ENCODE measurements around the gene TBX4. TPM values are rescaled to one million over a fixed set of nuclear protein-coding genes. Genes with fewer than 3 reads are reported as not detected.

TBX4 gene
- total and polyA plus RNA-seq, 9 of the 15 experiments (the other 6 are each of a cell fraction or from before 2014, with no cell fraction given): not detected

DNA sequence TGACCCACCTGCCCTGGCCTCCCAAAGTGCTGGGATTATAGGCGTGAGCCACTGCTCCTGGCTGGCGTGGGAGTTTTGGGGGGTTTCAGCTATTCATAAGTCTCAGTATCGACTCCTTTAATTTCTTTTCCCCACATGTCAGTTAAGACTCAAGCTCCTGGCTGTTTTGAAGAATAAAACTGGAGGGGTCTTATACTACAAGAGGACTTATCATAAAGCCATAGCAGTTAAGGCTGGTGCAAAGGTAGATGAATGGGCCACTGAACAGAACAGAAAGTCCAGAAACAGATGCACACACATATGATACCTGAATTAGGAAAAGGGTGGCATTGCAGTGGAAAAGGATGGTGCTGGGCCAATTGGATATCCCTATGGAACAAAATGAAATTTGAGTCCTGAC lies 47.4 kb downstream of the TBX4 start:
- 2% methylated on average over 3 of the region's 3 CpGs for WGBS (ENCODE audit: insufficient coverage, low coverage, missing lambda C conversion rate)
- Histone ChIP-seq H3K4me2 (ENCODE audit: insufficient read depth, low read length) (no peak overlapping the region), H3K36me3 (ENCODE audit: control insufficient read depth, insufficient read depth, low read length) (no peaks in the 10 kb centered on the region), H3K4me1 (replicated peaks in 1 of 2; ENCODE audit: control insufficient read depth in 2 of 2, insufficient read depth in 2 of 2, low read length in 2 of 2) (no peaks in the 10 kb centered on the region; a peak in 1 of 5 replicates), H3K9me1 (ENCODE audit: control insufficient read depth, insufficient read depth, low read length) (no peaks in the 10 kb centered on the region), H3K9ac (ENCODE audit: insufficient read depth in 1 of 2, low read depth in 2 of 2, low read length in 2 of 2) (no peak overlapping the region), H4K20me1 (replicated peaks; ENCODE audit: control insufficient read depth, insufficient read depth, low read length) (no peaks in the 10 kb centered on the region), H3K79me2 (ENCODE audit: control insufficient read depth, insufficient read depth, low read length) (no peaks in the 10 kb centered on the region), H3K9me3 (replicated peaks; ENCODE audit: control insufficient read depth, insufficient read depth, low read depth, low read length) (no peaks in the 10 kb centered on the region), H3K27ac (ENCODE audit: extremely low read depth, low read depth, low read length) (no peak overlapping the region), H3K4me3 (no peak overlapping the region), H3K27me3 (ENCODE audit: control insufficient read depth in 2 of 2, insufficient read depth in 2 of 2, low read length in 2 of 2) (peaks cover 20 to 30% of the 10 kb centered on the region in 2 experiments; a peak in 4 of 5 replicates), H2AFZ (ENCODE audit: low read depth, low read length) (no peak overlapping the region)
- FAIRE-seq (no peak), DNase-seq (ENCODE audit: extremely low read depth in 1 of 4, low spot score in 3 of 4) (no peak), ATAC-seq (no peak)
- BruUV-seq (replicated peaks): no TSS peak
- intact Hi-C loops (cut with micrococcal nuclease) (no loop called here), in situ Hi-C loops (cut with MboI) (no loop called here)
- ChIA-PET CTCF (ENCODE audit: low intra/inter-chr PET ratio) (no interaction called here), POLR2A (no interaction called here)
- TF ChIP-seq GABPB1 (CRISPR knock-in tag; IDR thresholded peaks at IDR 0.05) (no peak), POLR2B (IDR thresholded peaks at IDR 0.05; ENCODE audit: low read depth, partially characterized antibody) (no peak), CBFA2T3 (IDR thresholded peaks at IDR 0.05) (no peak), SNRNP70 (optimal IDR thresholded peaks at IDR 0.05; ENCODE audit: low read depth, low read length) (no peak)
- TF ChIP-seq, protein P1, sequence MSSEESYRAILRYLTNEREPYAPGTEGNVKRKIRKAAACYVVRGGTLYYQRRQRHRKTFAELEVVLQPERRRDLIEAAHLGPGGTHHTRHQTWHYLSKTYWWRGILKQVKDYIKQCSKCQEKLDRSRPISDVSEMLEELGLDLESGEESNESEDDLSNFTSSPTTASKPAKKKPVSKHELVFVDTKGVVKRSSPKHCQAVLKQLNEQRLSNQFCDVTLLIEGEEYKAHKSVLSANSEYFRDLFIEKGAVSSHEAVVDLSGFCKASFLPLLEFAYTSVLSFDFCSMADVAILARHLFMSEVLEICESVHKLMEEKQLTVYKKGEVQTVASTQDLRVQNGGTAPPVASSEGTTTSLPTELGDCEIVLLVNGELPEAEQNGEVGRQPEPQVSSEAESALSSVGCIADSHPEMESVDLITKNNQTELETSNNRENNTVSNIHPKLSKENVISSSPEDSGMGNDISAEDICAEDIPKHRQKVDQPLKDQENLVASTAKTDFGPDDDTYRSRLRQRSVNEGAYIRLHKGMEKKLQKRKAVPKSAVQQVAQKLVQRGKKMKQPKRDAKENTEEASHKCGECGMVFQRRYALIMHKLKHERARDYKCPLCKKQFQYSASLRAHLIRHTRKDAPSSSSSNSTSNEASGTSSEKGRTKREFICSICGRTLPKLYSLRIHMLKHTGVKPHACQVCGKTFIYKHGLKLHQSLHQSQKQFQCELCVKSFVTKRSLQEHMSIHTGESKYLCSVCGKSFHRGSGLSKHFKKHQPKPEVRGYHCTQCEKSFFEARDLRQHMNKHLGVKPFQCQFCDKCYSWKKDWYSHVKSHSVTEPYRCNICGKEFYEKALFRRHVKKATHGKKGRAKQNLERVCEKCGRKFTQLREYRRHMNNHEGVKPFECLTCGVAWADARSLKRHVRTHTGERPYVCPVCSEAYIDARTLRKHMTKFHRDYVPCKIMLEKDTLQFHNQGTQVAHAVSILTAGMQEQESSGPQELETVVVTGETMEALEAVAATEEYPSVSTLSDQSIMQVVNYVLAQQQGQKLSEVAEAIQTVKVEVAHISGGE (CRISPR knock-in tag; IDR thresholded peaks at IDR 0.05): peak in 1 of 3 experiments; percentile 75; a peak in 2 of 6 replicates
- TF ChIP-seq, protein P2, sequence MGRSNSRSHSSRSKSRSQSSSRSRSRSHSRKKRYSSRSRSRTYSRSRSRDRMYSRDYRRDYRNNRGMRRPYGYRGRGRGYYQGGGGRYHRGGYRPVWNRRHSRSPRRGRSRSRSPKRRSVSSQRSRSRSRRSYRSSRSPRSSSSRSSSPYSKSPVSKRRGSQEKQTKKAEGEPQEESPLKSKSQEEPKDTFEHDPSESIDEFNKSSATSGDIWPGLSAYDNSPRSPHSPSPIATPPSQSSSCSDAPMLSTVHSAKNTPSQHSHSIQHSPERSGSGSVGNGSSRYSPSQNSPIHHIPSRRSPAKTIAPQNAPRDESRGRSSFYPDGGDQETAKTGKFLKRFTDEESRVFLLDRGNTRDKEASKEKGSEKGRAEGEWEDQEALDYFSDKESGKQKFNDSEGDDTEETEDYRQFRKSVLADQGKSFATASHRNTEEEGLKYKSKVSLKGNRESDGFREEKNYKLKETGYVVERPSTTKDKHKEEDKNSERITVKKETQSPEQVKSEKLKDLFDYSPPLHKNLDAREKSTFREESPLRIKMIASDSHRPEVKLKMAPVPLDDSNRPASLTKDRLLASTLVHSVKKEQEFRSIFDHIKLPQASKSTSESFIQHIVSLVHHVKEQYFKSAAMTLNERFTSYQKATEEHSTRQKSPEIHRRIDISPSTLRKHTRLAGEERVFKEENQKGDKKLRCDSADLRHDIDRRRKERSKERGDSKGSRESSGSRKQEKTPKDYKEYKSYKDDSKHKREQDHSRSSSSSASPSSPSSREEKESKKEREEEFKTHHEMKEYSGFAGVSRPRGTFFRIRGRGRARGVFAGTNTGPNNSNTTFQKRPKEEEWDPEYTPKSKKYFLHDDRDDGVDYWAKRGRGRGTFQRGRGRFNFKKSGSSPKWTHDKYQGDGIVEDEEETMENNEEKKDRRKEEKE (IDR thresholded peaks at IDR 0.05; ENCODE audit: borderline replicate concordance in 1 of 2, control insufficient read depth in 1 of 2, low read depth in 2 of 2, low read length in 1 of 2): peak in 1 of 2 experiments; percentile 55; a peak in 1 of 4 replicates

Measured in K562 (cell line).